ENCODE data around the gene TEN1. TPM values are rescaled to one million over a fixed set of nuclear protein-coding genes. Genes with fewer than 3 reads are reported as not detected.

The TEN1 gene
- total and polyA plus RNA-seq, 2 of the 13 experiments (the other 11 are each of a cell fraction or from before 2014, with no cell fraction given): 18.0 to 21.3 TPM

DNA sequence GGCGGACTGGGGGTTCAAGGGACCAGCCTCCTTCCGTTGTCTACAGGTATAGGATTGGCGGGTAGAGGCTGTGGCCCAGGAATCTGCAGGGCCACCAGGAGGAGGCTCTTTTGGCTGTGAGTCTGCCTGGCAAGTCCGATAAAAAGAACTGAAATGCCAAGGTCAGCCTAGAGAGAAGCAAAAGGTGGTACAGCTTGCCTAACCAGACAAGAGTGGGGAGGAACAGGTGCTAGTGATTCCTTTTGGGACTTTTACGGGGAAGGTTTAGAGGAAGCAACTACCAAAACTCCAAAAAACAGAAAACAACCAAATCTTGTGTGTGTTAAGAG is 53.7 kb downstream of the TEN1 start (continued):
- TF ChIP-seq SIX1 (CRISPR knock-in tag; IDR thresholded peaks at IDR 0.05; ENCODE audit: borderline replicate concordance) (no peak), ERF (CRISPR knock-in tag; IDR thresholded peaks at IDR 0.05) (no peak), ZSCAN22 (CRISPR knock-in tag; IDR thresholded peaks at IDR 0.05) (no peak), ZNF292 (CRISPR knock-in tag; IDR thresholded peaks at IDR 0.05; ENCODE audit: borderline replicate concordance, low read depth) (no peak), CHCHD3 (CRISPR knock-in tag; IDR thresholded peaks at IDR 0.05) (no peak), MAFK (conservative IDR thresholded peaks at IDR 0.05 in 1 of 2, IDR thresholded peaks at IDR 0.05 in 1 of 2; ENCODE audit: low read length in 2 of 2) (no peak), IRX3 (CRISPR knock-in tag; IDR thresholded peaks at IDR 0.05; ENCODE audit: borderline replicate concordance, low read depth) (no peak), ZNF737 (CRISPR knock-in tag; IDR thresholded peaks at IDR 0.05; ENCODE audit: borderline replicate concordance) (0 out of 2 replicates have a peak, but pooled peaks have one; percentile 6), HOXD1 (CRISPR knock-in tag; IDR thresholded peaks at IDR 0.05) (no peak), KLF16 (CRISPR knock-in tag; IDR thresholded peaks at IDR 0.05) (peak in 1 of 2 experiments; percentile 4; a peak in 1 of 4 replicates), THYN1 (CRISPR knock-in tag; IDR thresholded peaks at IDR 0.05; ENCODE audit: borderline replicate concordance, low read depth) (no peak), TCF12 (IDR thresholded peaks at IDR 0.05) (no peak), TCF12 (CRISPR knock-in tag; IDR thresholded peaks at IDR 0.05) (no peak)
- TF ChIP-seq, protein P1, sequence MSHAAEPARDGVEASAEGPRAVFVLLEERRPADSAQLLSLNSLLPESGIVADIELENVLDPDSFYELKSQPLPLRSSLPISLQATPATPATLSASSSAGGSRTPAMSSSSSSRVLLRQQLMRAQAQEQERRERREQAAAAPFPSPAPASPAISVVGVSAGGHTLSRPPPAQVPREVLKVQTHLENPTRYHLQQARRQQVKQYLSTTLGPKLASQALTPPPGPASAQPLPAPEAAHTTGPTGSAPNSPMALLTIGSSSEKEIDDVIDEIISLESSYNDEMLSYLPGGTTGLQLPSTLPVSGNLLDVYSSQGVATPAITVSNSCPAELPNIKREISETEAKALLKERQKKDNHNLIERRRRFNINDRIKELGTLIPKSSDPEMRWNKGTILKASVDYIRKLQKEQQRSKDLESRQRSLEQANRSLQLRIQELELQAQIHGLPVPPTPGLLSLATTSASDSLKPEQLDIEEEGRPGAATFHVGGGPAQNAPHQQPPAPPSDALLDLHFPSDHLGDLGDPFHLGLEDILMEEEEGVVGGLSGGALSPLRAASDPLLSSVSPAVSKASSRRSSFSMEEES (CRISPR knock-in tag; IDR thresholded peaks at IDR 0.05): no peak
- TF ChIP-seq, protein P2, sequence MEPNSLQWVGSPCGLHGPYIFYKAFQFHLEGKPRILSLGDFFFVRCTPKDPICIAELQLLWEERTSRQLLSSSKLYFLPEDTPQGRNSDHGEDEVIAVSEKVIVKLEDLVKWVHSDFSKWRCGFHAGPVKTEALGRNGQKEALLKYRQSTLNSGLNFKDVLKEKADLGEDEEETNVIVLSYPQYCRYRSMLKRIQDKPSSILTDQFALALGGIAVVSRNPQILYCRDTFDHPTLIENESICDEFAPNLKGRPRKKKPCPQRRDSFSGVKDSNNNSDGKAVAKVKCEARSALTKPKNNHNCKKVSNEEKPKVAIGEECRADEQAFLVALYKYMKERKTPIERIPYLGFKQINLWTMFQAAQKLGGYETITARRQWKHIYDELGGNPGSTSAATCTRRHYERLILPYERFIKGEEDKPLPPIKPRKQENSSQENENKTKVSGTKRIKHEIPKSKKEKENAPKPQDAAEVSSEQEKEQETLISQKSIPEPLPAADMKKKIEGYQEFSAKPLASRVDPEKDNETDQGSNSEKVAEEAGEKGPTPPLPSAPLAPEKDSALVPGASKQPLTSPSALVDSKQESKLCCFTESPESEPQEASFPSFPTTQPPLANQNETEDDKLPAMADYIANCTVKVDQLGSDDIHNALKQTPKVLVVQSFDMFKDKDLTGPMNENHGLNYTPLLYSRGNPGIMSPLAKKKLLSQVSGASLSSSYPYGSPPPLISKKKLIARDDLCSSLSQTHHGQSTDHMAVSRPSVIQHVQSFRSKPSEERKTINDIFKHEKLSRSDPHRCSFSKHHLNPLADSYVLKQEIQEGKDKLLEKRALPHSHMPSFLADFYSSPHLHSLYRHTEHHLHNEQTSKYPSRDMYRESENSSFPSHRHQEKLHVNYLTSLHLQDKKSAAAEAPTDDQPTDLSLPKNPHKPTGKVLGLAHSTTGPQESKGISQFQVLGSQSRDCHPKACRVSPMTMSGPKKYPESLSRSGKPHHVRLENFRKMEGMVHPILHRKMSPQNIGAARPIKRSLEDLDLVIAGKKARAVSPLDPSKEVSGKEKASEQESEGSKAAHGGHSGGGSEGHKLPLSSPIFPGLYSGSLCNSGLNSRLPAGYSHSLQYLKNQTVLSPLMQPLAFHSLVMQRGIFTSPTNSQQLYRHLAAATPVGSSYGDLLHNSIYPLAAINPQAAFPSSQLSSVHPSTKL (CRISPR knock-in tag; IDR thresholded peaks at IDR 0.05): no peak
- TF ChIP-seq, protein P3, sequence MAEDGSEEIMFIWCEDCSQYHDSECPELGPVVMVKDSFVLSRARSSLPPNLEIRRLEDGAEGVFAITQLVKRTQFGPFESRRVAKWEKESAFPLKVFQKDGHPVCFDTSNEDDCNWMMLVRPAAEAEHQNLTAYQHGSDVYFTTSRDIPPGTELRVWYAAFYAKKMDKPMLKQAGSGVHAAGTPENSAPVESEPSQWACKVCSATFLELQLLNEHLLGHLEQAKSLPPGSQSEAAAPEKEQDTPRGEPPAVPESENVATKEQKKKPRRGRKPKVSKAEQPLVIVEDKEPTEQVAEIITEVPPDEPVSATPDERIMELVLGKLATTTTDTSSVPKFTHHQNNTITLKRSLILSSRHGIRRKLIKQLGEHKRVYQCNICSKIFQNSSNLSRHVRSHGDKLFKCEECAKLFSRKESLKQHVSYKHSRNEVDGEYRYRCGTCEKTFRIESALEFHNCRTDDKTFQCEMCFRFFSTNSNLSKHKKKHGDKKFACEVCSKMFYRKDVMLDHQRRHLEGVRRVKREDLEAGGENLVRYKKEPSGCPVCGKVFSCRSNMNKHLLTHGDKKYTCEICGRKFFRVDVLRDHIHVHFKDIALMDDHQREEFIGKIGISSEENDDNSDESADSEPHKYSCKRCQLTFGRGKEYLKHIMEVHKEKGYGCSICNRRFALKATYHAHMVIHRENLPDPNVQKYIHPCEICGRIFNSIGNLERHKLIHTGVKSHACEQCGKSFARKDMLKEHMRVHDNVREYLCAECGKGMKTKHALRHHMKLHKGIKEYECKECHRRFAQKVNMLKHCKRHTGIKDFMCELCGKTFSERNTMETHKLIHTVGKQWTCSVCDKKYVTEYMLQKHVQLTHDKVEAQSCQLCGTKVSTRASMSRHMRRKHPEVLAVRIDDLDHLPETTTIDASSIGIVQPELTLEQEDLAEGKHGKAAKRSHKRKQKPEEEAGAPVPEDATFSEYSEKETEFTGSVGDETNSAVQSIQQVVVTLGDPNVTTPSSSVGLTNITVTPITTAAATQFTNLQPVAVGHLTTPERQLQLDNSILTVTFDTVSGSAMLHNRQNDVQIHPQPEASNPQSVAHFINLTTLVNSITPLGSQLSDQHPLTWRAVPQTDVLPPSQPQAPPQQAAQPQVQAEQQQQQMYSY (CRISPR knock-in tag; IDR thresholded peaks at IDR 0.05): no peak
- TF ChIP-seq, protein P4, sequence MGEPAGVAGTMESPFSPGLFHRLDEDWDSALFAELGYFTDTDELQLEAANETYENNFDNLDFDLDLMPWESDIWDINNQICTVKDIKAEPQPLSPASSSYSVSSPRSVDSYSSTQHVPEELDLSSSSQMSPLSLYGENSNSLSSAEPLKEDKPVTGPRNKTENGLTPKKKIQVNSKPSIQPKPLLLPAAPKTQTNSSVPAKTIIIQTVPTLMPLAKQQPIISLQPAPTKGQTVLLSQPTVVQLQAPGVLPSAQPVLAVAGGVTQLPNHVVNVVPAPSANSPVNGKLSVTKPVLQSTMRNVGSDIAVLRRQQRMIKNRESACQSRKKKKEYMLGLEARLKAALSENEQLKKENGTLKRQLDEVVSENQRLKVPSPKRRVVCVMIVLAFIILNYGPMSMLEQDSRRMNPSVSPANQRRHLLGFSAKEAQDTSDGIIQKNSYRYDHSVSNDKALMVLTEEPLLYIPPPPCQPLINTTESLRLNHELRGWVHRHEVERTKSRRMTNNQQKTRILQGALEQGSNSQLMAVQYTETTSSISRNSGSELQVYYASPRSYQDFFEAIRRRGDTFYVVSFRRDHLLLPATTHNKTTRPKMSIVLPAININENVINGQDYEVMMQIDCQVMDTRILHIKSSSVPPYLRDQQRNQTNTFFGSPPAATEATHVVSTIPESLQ (CRISPR knock-in tag; conservative IDR thresholded peaks at IDR 0.05): 0 out of 2 replicates have a peak, but pooled peaks have one; percentile 12
- TF ChIP-seq, protein P5, sequence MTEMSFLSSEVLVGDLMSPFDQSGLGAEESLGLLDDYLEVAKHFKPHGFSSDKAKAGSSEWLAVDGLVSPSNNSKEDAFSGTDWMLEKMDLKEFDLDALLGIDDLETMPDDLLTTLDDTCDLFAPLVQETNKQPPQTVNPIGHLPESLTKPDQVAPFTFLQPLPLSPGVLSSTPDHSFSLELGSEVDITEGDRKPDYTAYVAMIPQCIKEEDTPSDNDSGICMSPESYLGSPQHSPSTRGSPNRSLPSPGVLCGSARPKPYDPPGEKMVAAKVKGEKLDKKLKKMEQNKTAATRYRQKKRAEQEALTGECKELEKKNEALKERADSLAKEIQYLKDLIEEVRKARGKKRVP (CRISPR knock-in tag; IDR thresholded peaks at IDR 0.05): no peak

All from HepG2 (cell line).